ENCODE measurements around the gene NOX4.

The NOX4 gene

GRCh38 chr11:89498845-89499448, 7.8 kb upstream of the NOX4 start:
- TF ChIP-seq, protein P1, sequence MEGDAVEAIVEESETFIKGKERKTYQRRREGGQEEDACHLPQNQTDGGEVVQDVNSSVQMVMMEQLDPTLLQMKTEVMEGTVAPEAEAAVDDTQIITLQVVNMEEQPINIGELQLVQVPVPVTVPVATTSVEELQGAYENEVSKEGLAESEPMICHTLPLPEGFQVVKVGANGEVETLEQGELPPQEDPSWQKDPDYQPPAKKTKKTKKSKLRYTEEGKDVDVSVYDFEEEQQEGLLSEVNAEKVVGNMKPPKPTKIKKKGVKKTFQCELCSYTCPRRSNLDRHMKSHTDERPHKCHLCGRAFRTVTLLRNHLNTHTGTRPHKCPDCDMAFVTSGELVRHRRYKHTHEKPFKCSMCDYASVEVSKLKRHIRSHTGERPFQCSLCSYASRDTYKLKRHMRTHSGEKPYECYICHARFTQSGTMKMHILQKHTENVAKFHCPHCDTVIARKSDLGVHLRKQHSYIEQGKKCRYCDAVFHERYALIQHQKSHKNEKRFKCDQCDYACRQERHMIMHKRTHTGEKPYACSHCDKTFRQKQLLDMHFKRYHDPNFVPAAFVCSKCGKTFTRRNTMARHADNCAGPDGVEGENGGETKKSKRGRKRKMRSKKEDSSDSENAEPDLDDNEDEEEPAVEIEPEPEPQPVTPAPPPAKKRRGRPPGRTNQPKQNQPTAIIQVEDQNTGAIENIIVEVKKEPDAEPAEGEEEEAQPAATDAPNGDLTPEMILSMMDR (IDR thresholded peaks at IDR 0.05; ENCODE audit: low read depth, low read length) = no peak
- H3K4me3 ChIP-seq (ENCODE audit: low read depth, low read length) = no peak overlapping the region

- TF ChIP-seq, protein P1 (IDR thresholded peaks at IDR 0.05; ENCODE audit: low read depth, low read length) = no peak
Measured at GRCh38 chr11:89495951-89496350, 4.8 kb upstream of the NOX4 start.

GRCh38 chr11:89493431-89493830, 2.3 kb upstream of the NOX4 start:
- H3K4me3 ChIP-seq (ENCODE audit: low read depth, low read length) = no peak overlapping the region
- TF ChIP-seq, protein P1 (IDR thresholded peaks at IDR 0.05; ENCODE audit: low read depth, low read length) = no peak

More at GRCh38 chr11:89495951-89496350, 4.8 kb upstream of the NOX4 start:
- no peak overlapping the region for H3K4me3 ChIP-seq (ENCODE audit: low read depth, low read length)

DNA sequence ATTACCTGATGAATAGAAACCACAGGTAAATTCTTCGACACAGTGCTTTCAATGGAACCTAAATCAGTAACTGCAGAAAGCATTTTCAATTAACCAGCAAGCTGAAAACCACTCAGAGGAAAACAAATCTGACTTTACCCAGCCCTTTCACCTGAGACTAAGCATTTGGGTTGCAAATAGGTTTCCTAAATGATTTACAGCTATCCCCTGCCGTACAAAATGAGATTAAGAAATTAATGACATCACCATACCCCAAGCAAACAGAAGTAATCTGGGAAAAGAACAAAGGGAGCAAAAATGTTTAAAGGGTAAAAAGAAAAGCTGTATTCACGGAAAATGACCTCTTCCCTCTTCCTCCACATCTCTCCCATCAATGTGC, 584 bp downstream of the NOX4 start:
- TF ChIP-seq, protein P1 (IDR thresholded peaks at IDR 0.05; ENCODE audit: low read depth, low read length) = no peak
- peak overlapping the region; percentile 63 for H3K4me3 ChIP-seq (ENCODE audit: low read depth, low read length)

DNA sequence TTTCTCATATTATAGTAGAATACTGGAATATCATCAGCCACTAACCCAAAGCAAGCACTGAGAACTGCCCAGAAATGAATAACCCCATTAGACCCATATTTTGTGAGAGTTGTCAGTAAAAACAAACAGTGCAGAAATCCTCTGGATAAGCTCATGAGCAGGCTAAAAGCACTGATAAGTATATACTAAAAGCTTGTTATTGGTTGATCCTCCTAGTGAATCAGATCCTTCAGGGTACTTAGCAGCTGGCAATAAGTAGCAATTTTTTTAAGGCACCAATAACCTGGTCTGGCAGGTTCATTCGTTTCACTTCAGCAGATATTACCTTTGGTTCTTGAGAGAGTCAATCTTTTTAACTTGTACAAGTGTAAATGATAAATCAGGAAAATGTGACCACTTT, 1.2 kb downstream of the NOX4 start:
- TF ChIP-seq, protein P1 (IDR thresholded peaks at IDR 0.05; ENCODE audit: low read depth, low read length) = no peak
- peak overlapping the region; percentile 63; the same call in 1 of the 2 replicates for H3K4me3 ChIP-seq (ENCODE audit: low read depth, low read length)

DNA sequence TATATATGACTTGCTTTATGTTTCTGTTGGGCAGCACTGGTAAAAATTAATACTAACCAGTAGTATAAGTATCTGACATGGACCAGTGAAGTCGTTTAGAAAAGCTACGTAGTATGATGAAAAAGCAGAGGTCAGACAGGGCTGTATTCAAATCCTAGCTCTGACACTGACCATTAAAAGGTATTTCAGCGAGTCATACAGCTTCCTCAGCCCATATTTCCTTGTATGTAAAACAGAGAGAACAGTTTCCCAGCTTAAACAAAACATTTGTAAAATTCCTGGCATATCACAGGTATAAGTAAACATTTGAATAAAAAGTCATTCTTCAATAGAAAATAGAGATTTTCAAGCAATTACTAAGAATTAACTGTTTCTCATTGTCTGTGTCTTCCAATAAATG, 4.2 kb downstream of the NOX4 start:
- TF ChIP-seq, protein P1 (IDR thresholded peaks at IDR 0.05; ENCODE audit: low read depth, low read length) = no peak
- H3K4me3 ChIP-seq (ENCODE audit: low read depth, low read length) = no peak overlapping the region

- no peak overlapping the region for H3K4me3 ChIP-seq (ENCODE audit: low read depth, low read length)
- TF ChIP-seq, protein P1 (IDR thresholded peaks at IDR 0.05; ENCODE audit: low read depth, low read length) = no peak
Measured at GRCh38 chr11:89484896-89485295, 6.3 kb downstream of the NOX4 start.

Measured in WI38 (cell line).